ENCODE measurements around the gene ARHGAP4. TPM values are rescaled to one million over a fixed set of nuclear protein-coding genes. Genes with fewer than 3 reads are reported as not detected.

The ARHGAP4 gene
- total and polyA plus RNA-seq, 2 donors (not counting 3 experiments of a cell fraction or from before 2014, with no cell fraction given): 20.9 to 33.3 TPM

DNA sequence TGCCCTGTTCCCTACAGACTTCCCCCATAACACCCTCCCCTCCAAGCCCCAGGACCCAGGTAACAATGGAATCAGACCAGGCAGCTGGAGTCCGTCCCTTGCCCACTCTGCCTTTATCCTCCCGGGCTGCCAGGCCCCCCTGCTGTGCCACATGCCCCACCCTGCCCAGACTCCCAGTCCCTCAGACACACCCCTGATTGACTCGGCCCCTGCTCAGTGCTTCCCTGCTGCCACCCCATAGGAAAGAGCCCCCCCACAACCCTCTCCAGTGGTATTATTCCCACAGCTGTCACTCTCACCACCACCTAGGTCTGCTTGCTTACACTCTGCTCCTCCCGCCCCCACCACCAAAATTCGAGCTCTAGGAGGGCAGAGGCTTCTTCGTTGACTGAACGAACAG, 13.5 kb upstream of the ARHGAP4 start:
- Histone ChIP-seq H3K9me1 (replicated peaks; ENCODE audit: control insufficient read depth, extremely low read depth, insufficient read depth, low read length) (no peaks in the 10 kb centered on the region), H4K20me1 (replicated peaks; ENCODE audit: control insufficient read depth, extremely low read depth, insufficient read depth, low read length) (no peaks in the 10 kb centered on the region), H3K9ac (replicated peaks; ENCODE audit: extremely low read depth, insufficient read depth, low read length) (no peak overlapping the region), H3K4me2 (ENCODE audit: insufficient read depth, low read length) (no peak overlapping the region), H2AFZ (ENCODE audit: low read depth, low read length) (no peak overlapping the region), H3K4me1 (ENCODE audit: control insufficient read depth, extremely low read depth, insufficient read depth, low read length) (peaks cover 3% of the 10 kb centered on the region), H3K27ac (ENCODE audit: insufficient read depth, low read depth, low read length) (no peak overlapping the region), H3K9me3 (replicated peaks; ENCODE audit: control insufficient read depth, insufficient read depth, low read length) (no peaks in the 10 kb centered on the region), H3K27me3 (ENCODE audit: control insufficient read depth in 2 of 2, insufficient read depth in 2 of 2, low read length in 2 of 2) (no peaks in the 10 kb centered on the region), H3K4me3 (replicated peaks in 1 of 3; ENCODE audit: insufficient read depth in 1 of 3, low read depth in 1 of 3, low read length in 3 of 3) (no peak overlapping the region), H3K79me2 (ENCODE audit: control insufficient read depth, insufficient read depth, low read length) (peaks cover under 1% of the 10 kb centered on the region), H3K36me3 (ENCODE audit: control insufficient read depth in 2 of 2, extremely low read depth in 1 of 2, insufficient read depth in 2 of 2, low read length in 2 of 2) (no peaks in the 10 kb centered on the region)
- intact Hi-C loops (cut with micrococcal nuclease) (no loop called here), dilution Hi-C loops (cut with MboI; ENCODE audit: extremely low pct_ligation_motif_present, low sequenced_read_pairs) (no loop called here)
- no peak for DNase-seq (ENCODE audit: low read depth, low spot score)
- TF ChIP-seq POLR2AphosphoS5 (IDR thresholded peaks at IDR 0.05; ENCODE audit: insufficient read depth, low read depth, low read length): no peak
- no TSS peak for BruUV-seq (replicated peaks)
- no peak for FAIRE-seq
- CTCF ChIA-PET: interaction anchor here (0.9 to 1.5 kb wide), 3 partner anchors 9 to 15 kb away, joined by 3 to 6 read pairs (median 3); no protein-coding TSS in a partner anchor
- POLR2A ChIA-PET: no interaction called here

DNA sequence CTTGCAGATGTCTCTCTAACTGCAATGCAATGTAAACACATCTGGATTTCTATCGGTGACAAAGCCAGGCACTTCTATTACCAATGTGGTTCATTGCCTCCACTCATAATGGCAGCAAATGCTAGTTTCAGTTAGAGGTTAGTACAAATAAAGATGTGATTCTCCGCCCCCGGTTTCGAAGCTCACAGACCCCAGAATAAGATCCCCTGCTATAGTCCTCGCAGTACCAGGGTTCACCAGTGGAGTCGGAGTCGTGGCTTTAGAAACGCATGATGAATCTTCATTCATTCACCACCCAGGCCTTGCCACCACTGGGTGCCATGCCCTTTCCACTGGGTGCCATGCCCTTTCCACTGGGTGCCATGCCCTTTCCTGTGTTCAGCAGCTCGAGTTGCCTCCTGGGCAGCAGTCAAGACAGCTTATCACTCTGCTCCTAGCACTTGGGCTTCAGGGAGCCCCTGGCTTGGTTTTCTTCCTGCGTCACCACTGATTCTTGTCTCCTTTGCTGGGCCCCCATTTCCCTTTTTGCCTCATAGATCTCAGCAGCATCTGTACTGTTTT, 12.2 kb upstream of the ARHGAP4 start:
- Histone ChIP-seq H3K9me3 (replicated peaks; ENCODE audit: control insufficient read depth, insufficient read depth, low read length) (no peaks in the 10 kb centered on the region), H3K79me2 (ENCODE audit: control insufficient read depth, insufficient read depth, low read length) (peaks cover 11% of the 10 kb centered on the region), H3K4me1 (ENCODE audit: control insufficient read depth, extremely low read depth, insufficient read depth, low read length) (peaks cover 3% of the 10 kb centered on the region), H3K9me1 (replicated peaks; ENCODE audit: control insufficient read depth, extremely low read depth, insufficient read depth, low read length) (no peaks in the 10 kb centered on the region), H3K4me2 (ENCODE audit: insufficient read depth, low read length) (no peak overlapping the region), H3K4me3 (replicated peaks in 1 of 3; ENCODE audit: insufficient read depth in 1 of 3, low read depth in 1 of 3, low read length in 3 of 3) (no peak overlapping the region), H3K27ac (ENCODE audit: insufficient read depth, low read depth, low read length) (no peak overlapping the region), H2AFZ (ENCODE audit: low read depth, low read length) (no peak overlapping the region), H3K36me3 (ENCODE audit: control insufficient read depth in 2 of 2, extremely low read depth in 1 of 2, insufficient read depth in 2 of 2, low read length in 2 of 2) (no peaks in the 10 kb centered on the region), H4K20me1 (replicated peaks; ENCODE audit: control insufficient read depth, extremely low read depth, insufficient read depth, low read length) (no peaks in the 10 kb centered on the region), H3K9ac (replicated peaks; ENCODE audit: extremely low read depth, insufficient read depth, low read length) (no peak overlapping the region), H3K27me3 (ENCODE audit: control insufficient read depth in 2 of 2, insufficient read depth in 2 of 2, low read length in 2 of 2) (no peaks in the 10 kb centered on the region)
- BruUV-seq (replicated peaks): no TSS peak
- dilution Hi-C loops (cut with MboI; ENCODE audit: extremely low pct_ligation_motif_present, low sequenced_read_pairs) (no loop called here), intact Hi-C loops (cut with micrococcal nuclease) (no loop called here)
- no peak for DNase-seq (ENCODE audit: low read depth, low spot score)
- POLR2A ChIA-PET: no interaction called here
- TF ChIP-seq POLR2A (IDR thresholded peaks at IDR 0.05; ENCODE audit: low read depth, low read length): no peak
- no peak for TF ChIP-seq EZH2 (IDR thresholded peaks at IDR 0.05; ENCODE audit: borderline replicate concordance, low read depth, low read length, severe bottlenecking)
- no peak for TF ChIP-seq POLR2AphosphoS5 (IDR thresholded peaks at IDR 0.05; ENCODE audit: insufficient read depth, low read depth, low read length)
- TF ChIP-seq GATA2 (IDR thresholded peaks at IDR 0.05; ENCODE audit: insufficient read depth, insufficient read length, low read depth, low read length): no peak
- TF ChIP-seq, protein P1, sequence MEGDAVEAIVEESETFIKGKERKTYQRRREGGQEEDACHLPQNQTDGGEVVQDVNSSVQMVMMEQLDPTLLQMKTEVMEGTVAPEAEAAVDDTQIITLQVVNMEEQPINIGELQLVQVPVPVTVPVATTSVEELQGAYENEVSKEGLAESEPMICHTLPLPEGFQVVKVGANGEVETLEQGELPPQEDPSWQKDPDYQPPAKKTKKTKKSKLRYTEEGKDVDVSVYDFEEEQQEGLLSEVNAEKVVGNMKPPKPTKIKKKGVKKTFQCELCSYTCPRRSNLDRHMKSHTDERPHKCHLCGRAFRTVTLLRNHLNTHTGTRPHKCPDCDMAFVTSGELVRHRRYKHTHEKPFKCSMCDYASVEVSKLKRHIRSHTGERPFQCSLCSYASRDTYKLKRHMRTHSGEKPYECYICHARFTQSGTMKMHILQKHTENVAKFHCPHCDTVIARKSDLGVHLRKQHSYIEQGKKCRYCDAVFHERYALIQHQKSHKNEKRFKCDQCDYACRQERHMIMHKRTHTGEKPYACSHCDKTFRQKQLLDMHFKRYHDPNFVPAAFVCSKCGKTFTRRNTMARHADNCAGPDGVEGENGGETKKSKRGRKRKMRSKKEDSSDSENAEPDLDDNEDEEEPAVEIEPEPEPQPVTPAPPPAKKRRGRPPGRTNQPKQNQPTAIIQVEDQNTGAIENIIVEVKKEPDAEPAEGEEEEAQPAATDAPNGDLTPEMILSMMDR (IDR thresholded peaks at IDR 0.05; ENCODE audit: extremely low read depth in 1 of 2, insufficient read depth in 1 of 2, low read depth in 1 of 2, low read length in 2 of 2): no peak
- TF ChIP-seq FOS (IDR thresholded peaks at IDR 0.05; ENCODE audit: borderline replicate concordance, insufficient read depth, low read length): no peak
- TF ChIP-seq, protein P2, sequence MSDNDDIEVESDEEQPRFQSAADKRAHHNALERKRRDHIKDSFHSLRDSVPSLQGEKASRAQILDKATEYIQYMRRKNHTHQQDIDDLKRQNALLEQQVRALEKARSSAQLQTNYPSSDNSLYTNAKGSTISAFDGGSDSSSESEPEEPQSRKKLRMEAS (IDR thresholded peaks at IDR 0.05; ENCODE audit: insufficient read depth, insufficient read length): no peak
- TF ChIP-seq JUN (IDR thresholded peaks at IDR 0.05; ENCODE audit: borderline replicate concordance, insufficient read depth, insufficient read length, low read depth): no peak
- TF ChIP-seq MYC (IDR thresholded peaks at IDR 0.05; ENCODE audit: low read depth, low read length): no peak
- FAIRE-seq: no peak
- CTCF ChIA-PET: interaction anchor here (0.9 to 1.5 kb wide), 3 partner anchors 9 to 15 kb away, joined by 3 to 6 read pairs (median 6); no protein-coding TSS in a partner anchor

Measured in endothelial cell of umbilical vein (primary cell).